ENCODE measurements around the gene ZMYND11. TPM values are rescaled to one million over a fixed set of nuclear protein-coding genes. Genes with fewer than 3 reads are reported as not detected.

The ZMYND11 gene
- total RNA-seq, 1 donor from 2014 or later, result 31.4 TPM

Other genes starting within 250 kb of the ZMYND11 start
- gene TUBB8, start 86.2 kb upstream of the ZMYND11 start, total RNA-seq, result not detected in 2 replicates